ENCODE results near the gene MORC2.

The MORC2 gene

GRCh38 chr22:30968015-30968923 is at the start of gene MORC2:
MORC2 (minus strand) TSS chr22:30968774; CDS start chr22:30967889, 885 bp downstream.
- DNase-seq (ENCODE audit: low spot score), result no peak

- DNase-seq (ENCODE audit: low spot score), result no peak
These were observed 37.0 kb upstream of the MORC2 start for GRCh38 chr22:31005535-31005934.

- DNase-seq (ENCODE audit: low spot score), result no peak
These were observed 32.7 kb upstream of the MORC2 start for GRCh38 chr22:31001124-31001770.

- no peak for DNase-seq (ENCODE audit: low spot score)
These were observed 29.8 kb upstream of the MORC2 start for GRCh38 chr22:30998329-30998728.

- no peak for DNase-seq (ENCODE audit: low spot score)
These were observed 27.9 kb upstream of the MORC2 start for GRCh38 chr22:30996462-30996861.

GRCh38 chr22:30994960-30995359 is 26.4 kb upstream of the MORC2 start:
- no peak for DNase-seq (ENCODE audit: low spot score)

GRCh38 chr22:30992565-30992964 is 24.0 kb upstream of the MORC2 start:
- no peak for DNase-seq (ENCODE audit: low spot score)

- no peak for DNase-seq (ENCODE audit: low spot score)
These were observed 22.1 kb upstream of the MORC2 start for GRCh38 chr22:30990690-30991089.

GRCh38 chr22:30989474-30989873 is 20.9 kb upstream of the MORC2 start:
- DNase-seq (ENCODE audit: low spot score), result no peak

GRCh38 chr22:30985561-30986208 is 17.1 kb upstream of the MORC2 start:
- DNase-seq (ENCODE audit: low spot score), result no peak

GRCh38 chr22:30984317-30984716 is 15.7 kb upstream of the MORC2 start:
- DNase-seq (ENCODE audit: low spot score), result no peak

- DNase-seq (ENCODE audit: low spot score), result no peak
These were observed 13.9 kb upstream of the MORC2 start for GRCh38 chr22:30982512-30982911.

- no peak for DNase-seq (ENCODE audit: low spot score)
These were observed 11.4 kb upstream of the MORC2 start for GRCh38 chr22:30979932-30980331.

- DNase-seq (ENCODE audit: low spot score), result no peak
These were observed 9.9 kb upstream of the MORC2 start for GRCh38 chr22:30978304-30978962.

- no peak for DNase-seq (ENCODE audit: low spot score)
These were observed 1.8 kb upstream of the MORC2 start for GRCh38 chr22:30970356-30970746.

GRCh38 chr22:30969532-30970355 is 1.2 kb upstream of the MORC2 start:
- DNase-seq (ENCODE audit: low spot score), result peak; percentile 74

- peak; percentile 99 for DNase-seq (ENCODE audit: low spot score)
These were observed 454 bp upstream of the MORC2 start, which contains the start of gene TUG1 for GRCh38 chr22:30968924-30969531. TUG1 (plus strand) TSS chr22:30969265.

GRCh38 chr22:30964858-30965257 is 3.7 kb downstream of the MORC2 start:
- DNase-seq (ENCODE audit: low spot score), result no peak

- DNase-seq (ENCODE audit: low spot score), result no peak
These were observed 13.4 kb downstream of the MORC2 start for GRCh38 chr22:30955153-30955552.

GRCh38 chr22:30953206-30953605 is 15.4 kb downstream of the MORC2 start:
- no peak for DNase-seq (ENCODE audit: low spot score)

Measured in left forelimb (tissue), 1 donor.